Skeletal muscle tissue (tissue), 4 donors: ENCODE data around the gene KANK2. TPM values are rescaled to one million over a fixed set of nuclear protein-coding genes. Genes with fewer than 3 reads are reported as not detected.
"Not testable (repeated sequence)": the region's sequence is repeated elsewhere in the genome, so short reads cannot be mapped to it uniquely, and the experiment has no call there.

Source experiments
- H3K27ac ChIP-seq: one replicate; pipeline ENCODE4 v1.7.0; 2013; ENCODE audit warnings: mild to moderate bottlenecking, low read depth, low read length, inconsistent platforms
- H3K27me3 ChIP-seq, 3 donors: one replicate each; pipeline ENCODE4 v1.7.0; 2013; ENCODE audit warnings: low read length in 3 of 3; ENCODE audit not compliant: control insufficient read depth in 3 of 3, insufficient read depth in 3 of 3
- H3K36me3 ChIP-seq, 3 donors: one replicate each; pipeline ENCODE4 v1.7.0; 2013; ENCODE audit warnings: low read length in 3 of 3; ENCODE audit not compliant: control insufficient read depth in 3 of 3, insufficient read depth in 3 of 3
- H3K4me1 ChIP-seq, 3 donors: one replicate each; pipeline ENCODE4 v1.7.0; 2013; ENCODE audit warnings: low read length in 3 of 3, mild to moderate bottlenecking in 3 of 3; ENCODE audit not compliant: control insufficient read depth in 3 of 3, insufficient read depth in 3 of 3
- H3K4me3 ChIP-seq, 3 donors: one replicate each; pipeline ENCODE4 v1.7.0; 2013; ENCODE audit warnings: low read length in 3 of 3
- H3K9ac ChIP-seq, 3 donors: one replicate each; pipeline ENCODE4 v1.7.0; 2013; ENCODE audit warnings: low read length in 3 of 3, mild to moderate bottlenecking in 3 of 3, moderate library complexity in 2 of 3, low read depth in 1 of 3
- H3K9me3 ChIP-seq, 3 donors: one replicate each; pipeline ENCODE4 v1.7.0; 2013; ENCODE audit warnings: low read length in 3 of 3; ENCODE audit not compliant: control insufficient read depth in 3 of 3
- total RNA-seq: library from RNA; depleted of rRNA; stranded (reverse); fragments of >200 nt; gene quantifications from one replicate; pipeline ENCODE4 v1.2.3, GENCODE V29; 2014
- donor health status: Osteomylitis.

Gene KANK2
- total RNA-seq, 1 donor from 2014 or later: 53.2 TPM

- H3K4me3 ChIP-seq: no peak overlapping the region
- peaks cover 46 to 59% (median 54%) of the 10 kb centered on the region in 3 donors for H3K36me3 ChIP-seq
- peaks cover 10 to 17% (median 13%) of the 10 kb centered on the region in 3 donors for H3K4me1 ChIP-seq
- H3K9me3 ChIP-seq: no peaks in the 10 kb centered on the region
- no peaks in the 10 kb centered on the region for H3K27me3 ChIP-seq
- H3K9ac ChIP-seq: no peak overlapping the region
- no peak overlapping the region for H3K27ac ChIP-seq
These were observed 27.3 kb downstream of the KANK2 start for GRCh38 chr19:11169896-11170678.

GRCh38 chr19:11168568-11168967 lies 28.8 kb downstream of the KANK2 start:
- peaks cover 18 to 26% (median 22%) of the 10 kb centered on the region in 3 donors for H3K4me1 ChIP-seq
- H3K27me3 ChIP-seq: no peaks in the 10 kb centered on the region
- no peak overlapping the region for H3K27ac ChIP-seq
- no peak overlapping the region for H3K9ac ChIP-seq
- H3K36me3 ChIP-seq: peaks cover 36 to 47% (median 44%) of the 10 kb centered on the region in 3 donors
- no peaks in the 10 kb centered on the region for H3K9me3 ChIP-seq
- H3K4me3 ChIP-seq: no peak overlapping the region

- Histone ChIP-seq H3K27me3 (no peaks in the 10 kb centered on the region), H3K27ac (peak overlapping the region; percentile 74), H3K4me3 (no peak overlapping the region), H3K9ac (no peak overlapping the region), H3K4me1 (peaks cover 18 to 26% (median 22%) of the 10 kb centered on the region in 3 donors), H3K36me3 (peaks cover 23 to 32% (median 31%) of the 10 kb centered on the region in 3 donors), H3K9me3 (no peaks in the 10 kb centered on the region)
These were observed 30.8 kb downstream of the KANK2 start for GRCh38 chr19:11166281-11167142.

- Histone ChIP-seq H3K4me1 (peaks cover 18 to 26% (median 22%) of the 10 kb centered on the region in 3 donors), H3K9me3 (no peaks in the 10 kb centered on the region), H3K27me3 (no peaks in the 10 kb centered on the region), H3K9ac (peak overlapping the region in 1 of 3 donors; percentile 57), H3K27ac (peak overlapping the region; percentile 74), H3K36me3 (peaks cover 23 to 30% (median 29%) of the 10 kb centered on the region in 3 donors), H3K4me3 (no peak overlapping the region)
These were observed 31.8 kb downstream of the KANK2 start for GRCh38 chr19:11165486-11166030.

- Histone ChIP-seq H3K4me3 (peak overlapping the region in 1 of 3 donors; percentile 46), H3K9ac (peak overlapping the region in 2 of 3 donors; percentile 57 to 61), H3K36me3 (peaks cover 18 to 23% (median 23%) of the 10 kb centered on the region in 3 donors), H3K27me3 (no peaks in the 10 kb centered on the region), H3K27ac (peak overlapping the region; percentile 74), H3K4me1 (peaks cover 18 to 26% (median 24%) of the 10 kb centered on the region in 3 donors), H3K9me3 (no peaks in the 10 kb centered on the region)
These were observed 32.4 kb downstream of the KANK2 start for GRCh38 chr19:11164879-11165406.

GRCh38 chr19:11164296-11164695 lies 33.0 kb downstream of the KANK2 start:
- Histone ChIP-seq H3K27ac (peak overlapping the region; percentile 74), H3K36me3 (peaks cover 13 to 20% (median 17%) of the 10 kb centered on the region in 3 donors), H3K4me1 (peaks cover 18 to 26% (median 24%) of the 10 kb centered on the region in 3 donors), H3K27me3 (no peaks in the 10 kb centered on the region), H3K9ac (peak overlapping the region in 1 of 3 donors; percentile 57), H3K9me3 (no peaks in the 10 kb centered on the region), H3K4me3 (peak overlapping the region in 1 of 3 donors; percentile 46)

GRCh38 chr19:11160440-11160768 lies 36.9 kb downstream of the KANK2 start:
- not testable (repeated sequence) for H3K27me3 ChIP-seq, H3K27ac ChIP-seq, H3K36me3 ChIP-seq, H3K4me3 ChIP-seq, H3K9ac ChIP-seq, H3K9me3 ChIP-seq
- H3K4me1 ChIP-seq: peaks cover 14 to 27% (median 24%) of the 10 kb centered on the region in 3 donors

- no peaks in the 10 kb centered on the region for H3K36me3 ChIP-seq
- H3K27ac ChIP-seq: no peak overlapping the region
- H3K4me1 ChIP-seq: peaks cover 17 to 28% (median 23%) of the 10 kb centered on the region in 3 donors
- H3K9me3 ChIP-seq: no peaks in the 10 kb centered on the region
- no peak overlapping the region for H3K9ac ChIP-seq
- no peak overlapping the region for H3K4me3 ChIP-seq
- no peaks in the 10 kb centered on the region for H3K27me3 ChIP-seq
These were observed 37.5 kb downstream of the KANK2 start for GRCh38 chr19:11159598-11160439.
